ENCODE data around the gene STK25.

The STK25 gene

DNA sequence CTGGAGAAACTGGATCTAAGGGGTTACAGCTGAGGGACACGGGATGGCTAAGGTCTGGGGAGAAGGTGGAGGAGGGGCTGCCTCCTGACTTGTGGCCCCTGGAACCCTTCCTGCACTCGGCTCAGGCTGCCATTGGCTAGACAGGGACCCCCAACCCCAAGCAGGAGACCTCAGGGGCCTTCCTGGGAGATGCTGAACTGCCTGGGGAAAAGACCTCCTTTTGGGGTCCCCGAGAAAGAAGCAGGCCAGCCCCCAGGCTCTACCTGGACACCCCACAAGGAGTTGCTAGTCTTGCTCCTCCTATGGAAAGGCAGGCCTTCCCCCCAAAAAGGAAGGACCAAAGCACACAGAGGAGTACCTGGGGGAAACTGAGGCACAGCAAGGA is 40.1 kb upstream of the STK25 start:
- no peak overlapping the region for H2AFZ ChIP-seq (ENCODE audit: low read length)
- TF ChIP-seq EZH2phosphoT487 (IDR thresholded peaks at IDR 0.05; ENCODE audit: low read length) (no peak), EZH2 (optimal IDR thresholded peaks at IDR 0.05; ENCODE audit: low read depth, low read length) (no peak)
- TF ChIP-seq, protein P1, sequence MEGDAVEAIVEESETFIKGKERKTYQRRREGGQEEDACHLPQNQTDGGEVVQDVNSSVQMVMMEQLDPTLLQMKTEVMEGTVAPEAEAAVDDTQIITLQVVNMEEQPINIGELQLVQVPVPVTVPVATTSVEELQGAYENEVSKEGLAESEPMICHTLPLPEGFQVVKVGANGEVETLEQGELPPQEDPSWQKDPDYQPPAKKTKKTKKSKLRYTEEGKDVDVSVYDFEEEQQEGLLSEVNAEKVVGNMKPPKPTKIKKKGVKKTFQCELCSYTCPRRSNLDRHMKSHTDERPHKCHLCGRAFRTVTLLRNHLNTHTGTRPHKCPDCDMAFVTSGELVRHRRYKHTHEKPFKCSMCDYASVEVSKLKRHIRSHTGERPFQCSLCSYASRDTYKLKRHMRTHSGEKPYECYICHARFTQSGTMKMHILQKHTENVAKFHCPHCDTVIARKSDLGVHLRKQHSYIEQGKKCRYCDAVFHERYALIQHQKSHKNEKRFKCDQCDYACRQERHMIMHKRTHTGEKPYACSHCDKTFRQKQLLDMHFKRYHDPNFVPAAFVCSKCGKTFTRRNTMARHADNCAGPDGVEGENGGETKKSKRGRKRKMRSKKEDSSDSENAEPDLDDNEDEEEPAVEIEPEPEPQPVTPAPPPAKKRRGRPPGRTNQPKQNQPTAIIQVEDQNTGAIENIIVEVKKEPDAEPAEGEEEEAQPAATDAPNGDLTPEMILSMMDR (IDR thresholded peaks at IDR 0.05; ENCODE audit: low read length) = no peak
- H3K79me2 ChIP-seq (ENCODE audit: low read length) = no peaks in the 10 kb centered on the region
- no peaks in the 10 kb centered on the region for H3K36me3 ChIP-seq (replicated peaks; ENCODE audit: insufficient read depth, low read length)
- no peak overlapping the region for H3K27ac ChIP-seq (ENCODE audit: low read length)
- H3K4me3 ChIP-seq (ENCODE audit: low read length) = no peak overlapping the region
- no peaks in the 10 kb centered on the region for H3K4me1 ChIP-seq (ENCODE audit: low read length)
- H3K4me2 ChIP-seq (ENCODE audit: low read depth, low read length) = no peak overlapping the region
- no peaks in the 10 kb centered on the region for H4K20me1 ChIP-seq (ENCODE audit: insufficient read depth, low read length)
- H3K9me3 ChIP-seq (replicated peaks; ENCODE audit: insufficient read depth, low read length) = no peaks in the 10 kb centered on the region
- no peaks in the 10 kb centered on the region for H3K9me2 ChIP-seq (replicated peaks; ENCODE audit: insufficient read depth, low read length)
- no peak overlapping the region for H3K9ac ChIP-seq (ENCODE audit: low read length)
- H3F3A ChIP-seq (ENCODE audit: insufficient read depth, low read length) = no peaks in the 10 kb centered on the region
- peaks cover 60% of the 10 kb centered on the region for H3K27me3 ChIP-seq (replicated peaks; ENCODE audit: insufficient read depth, low read length)
- no peak for DNase-seq

DNA sequence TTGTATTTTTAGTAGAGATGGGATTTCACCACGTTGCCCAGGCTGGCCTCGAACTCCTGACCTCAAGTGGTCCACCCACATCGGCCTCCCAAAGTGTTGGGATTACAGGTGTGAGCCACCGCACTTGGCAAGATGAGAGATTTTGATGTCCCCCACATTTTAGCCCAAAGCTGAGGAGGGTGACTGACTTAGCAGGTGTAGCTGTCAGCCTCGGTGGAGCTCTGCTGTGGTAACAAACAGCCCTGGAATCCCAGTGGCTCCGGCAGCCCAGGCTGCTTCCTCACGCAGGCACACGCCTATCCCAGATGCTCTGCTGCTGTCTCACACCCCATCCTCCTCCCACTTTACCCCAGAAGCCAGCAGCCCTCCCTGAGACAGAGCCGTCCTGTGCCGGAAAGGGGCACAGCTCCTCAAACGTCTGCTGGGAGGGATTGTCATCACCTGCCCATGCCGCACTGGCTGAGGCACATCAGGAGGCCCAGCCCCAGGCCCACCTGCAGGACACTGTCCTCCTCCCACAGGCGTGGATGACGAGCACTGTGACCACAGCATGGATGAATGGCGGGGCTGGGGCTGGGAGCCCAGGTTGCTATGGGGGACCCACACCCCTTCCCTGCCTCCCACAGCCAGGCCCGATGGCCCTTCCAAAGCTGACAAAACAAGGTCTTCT is 39.5 kb upstream of the STK25 start:
- no peaks in the 10 kb centered on the region for H3K36me3 ChIP-seq (replicated peaks; ENCODE audit: insufficient read depth, low read length)
- TF ChIP-seq, protein P1 (IDR thresholded peaks at IDR 0.05; ENCODE audit: low read length) = no peak
- TF ChIP-seq EZH2phosphoT487 (IDR thresholded peaks at IDR 0.05; ENCODE audit: low read length) (no peak), EZH2 (optimal IDR thresholded peaks at IDR 0.05; ENCODE audit: low read depth, low read length) (no peak)

DNA sequence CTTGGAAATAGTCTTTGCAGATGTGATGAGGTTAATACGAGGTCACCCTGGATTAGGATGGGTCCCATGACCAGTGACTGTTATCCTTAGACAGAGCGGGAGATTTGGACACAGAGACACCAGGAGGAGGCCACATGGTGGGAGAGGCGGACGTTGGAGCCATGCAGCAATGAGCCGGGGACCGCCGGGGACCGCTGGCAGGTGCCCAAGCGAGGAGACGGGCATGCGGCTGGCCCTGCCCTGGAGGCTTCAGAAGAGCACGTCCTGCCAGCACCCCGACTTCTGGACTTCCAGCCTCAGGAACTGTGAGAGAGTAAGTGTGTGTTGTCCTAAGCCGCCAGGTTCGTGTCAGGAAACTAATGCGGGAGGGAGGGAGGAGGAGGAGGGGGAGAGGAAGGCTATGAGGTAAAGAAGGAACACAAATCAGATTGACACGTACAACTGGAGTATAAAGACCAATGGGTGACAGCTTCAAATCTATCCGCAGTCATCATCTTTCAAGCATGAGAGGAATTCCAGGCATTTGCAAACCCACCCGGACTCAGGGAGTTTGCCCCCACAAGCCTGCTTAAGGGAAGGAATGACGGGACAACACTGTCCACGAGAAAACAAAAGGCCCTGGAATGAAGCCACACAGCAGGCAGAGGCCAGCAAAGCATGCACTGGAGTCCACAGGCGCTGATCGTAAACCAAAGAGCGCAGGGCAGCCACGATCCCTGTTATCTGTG is 38.6 kb upstream of the STK25 start:
- Histone ChIP-seq H3K9ac (ENCODE audit: low read length) (no peak overlapping the region), H4K20me1 (ENCODE audit: insufficient read depth, low read length) (no peaks in the 10 kb centered on the region), H3K9me2 (replicated peaks; ENCODE audit: insufficient read depth, low read length) (no peaks in the 10 kb centered on the region), H3K4me3 (ENCODE audit: low read length) (no peak overlapping the region), H3K9me3 (replicated peaks; ENCODE audit: insufficient read depth, low read length) (no peaks in the 10 kb centered on the region), H2AFZ (ENCODE audit: low read length) (no peak overlapping the region), H3K27ac (ENCODE audit: low read length) (no peak overlapping the region), H3K79me2 (ENCODE audit: low read length) (no peaks in the 10 kb centered on the region), H3K4me2 (ENCODE audit: low read depth, low read length) (no peak overlapping the region), H3F3A (ENCODE audit: insufficient read depth, low read length) (no peaks in the 10 kb centered on the region), H3K36me3 (replicated peaks; ENCODE audit: insufficient read depth, low read length) (no peaks in the 10 kb centered on the region), H3K27me3 (replicated peaks; ENCODE audit: insufficient read depth, low read length) (peaks cover 53% of the 10 kb centered on the region), H3K4me1 (ENCODE audit: low read length) (no peaks in the 10 kb centered on the region)
- TF ChIP-seq EZH2 (optimal IDR thresholded peaks at IDR 0.05; ENCODE audit: low read depth, low read length) (no peak), EZH2phosphoT487 (IDR thresholded peaks at IDR 0.05; ENCODE audit: low read length) (no peak)
- TF ChIP-seq, protein P1 (IDR thresholded peaks at IDR 0.05; ENCODE audit: low read length) = no peak
- no peak for DNase-seq

More for the DNA sequence above, 39.5 kb upstream of the STK25 start:
- DNase-seq = no peak
- H3K4me3 ChIP-seq (ENCODE audit: low read length) = no peak overlapping the region
- no peak overlapping the region for H3K4me2 ChIP-seq (ENCODE audit: low read depth, low read length)
- no peaks in the 10 kb centered on the region for H3F3A ChIP-seq (ENCODE audit: insufficient read depth, low read length)
- no peaks in the 10 kb centered on the region for H3K4me1 ChIP-seq (ENCODE audit: low read length)
- no peak overlapping the region for H2AFZ ChIP-seq (ENCODE audit: low read length)
- H3K27me3 ChIP-seq (replicated peaks; ENCODE audit: insufficient read depth, low read length) = peaks cover 59% of the 10 kb centered on the region
- no peaks in the 10 kb centered on the region for H3K9me2 ChIP-seq (replicated peaks; ENCODE audit: insufficient read depth, low read length)
- no peaks in the 10 kb centered on the region for H3K79me2 ChIP-seq (ENCODE audit: low read length)
- no peaks in the 10 kb centered on the region for H3K9me3 ChIP-seq (replicated peaks; ENCODE audit: insufficient read depth, low read length)
- no peaks in the 10 kb centered on the region for H4K20me1 ChIP-seq (ENCODE audit: insufficient read depth, low read length)
- no peak overlapping the region for H3K9ac ChIP-seq (ENCODE audit: low read length)
- no peak overlapping the region for H3K27ac ChIP-seq (ENCODE audit: low read length)
